T-helper 2 cell treated with Interferon-gamma antibody and Interleukin-4, amounts not matched to agents 100 ng/mL and 5 ng/mL, for 36 hours (primary cell): ENCODE results near the gene DYTN. TPM values are rescaled to one million over a fixed set of nuclear protein-coding genes. Genes with fewer than 3 reads are reported as not detected.

Experiments used
- intact Hi-C: fragments of 100-400 bp; cut with micrococcal nuclease; formaldehyde crosslinking; loops from one replicate; pipeline ENCODE4 v1.15.1; 2023
- total RNA-seq: library from RNA; stranded (reverse); gene quantifications from 2 replicates; pipeline ENCODE4 v1.2.3, GENCODE V29; 2022

Gene DYTN
- total RNA-seq, 1 donor from 2014 or later: not detected

GRCh38 chr2:206615417-206616089, 102.6 kb downstream of the DYTN start:
- intact Hi-C loops: no loop called here

GRCh38 chr2:206614811-206615210, 103.4 kb downstream of the DYTN start:
- intact Hi-C loops: no loop called here

- intact Hi-C loops: no loop called here
Observed at GRCh38 chr2:206611736-206612135, 106.5 kb downstream of the DYTN start.

- intact Hi-C loops: no loop called here
Observed at GRCh38 chr2:206611191-206611590, 107.0 kb downstream of the DYTN start.

- intact Hi-C loops: no loop called here
Observed at GRCh38 chr2:206610451-206610850, 107.7 kb downstream of the DYTN start.

GRCh38 chr2:206603243-206603642, 115.0 kb downstream of the DYTN start:
- intact Hi-C loops: no loop called here

Other genes with a start within 250 kb of the DYTN start
- gene FAM237A, start 75.9 kb downstream of the DYTN start, total RNA-seq: not detected in 2 replicates
- gene MDH1B, start 46.9 kb upstream of the DYTN start, total RNA-seq: 0.09 and 0.32 TPM in 2 replicates
- gene FASTKD2, start 47.2 kb upstream of the DYTN start, total RNA-seq: 24.0 and 25.1 TPM in 2 replicates
- gene CPO, start 221.1 kb upstream of the DYTN start, total RNA-seq: not detected in 2 replicates